SK-N-SH treated with all-trans-retinoic acid at 6 μM for 48 hours (cell line): ENCODE measurements around the gene TLL1.

Experiments used
- ATAC-seq: fragments of 200-7000 bp; cut with Tn5 transposase; 3 replicates; pipeline ENCODE4 v1.9.1; 2020; ENCODE audit warnings: mild to moderate bottlenecking, moderate library complexity
- ARNTL ChIP-seq: fragments of 450-650 bp; formaldehyde crosslinking; IDR thresholded peaks from 2 replicates; pipeline ENCODE4 v1.5.0; 2020; ENCODE audit warnings: low read depth, mild to moderate bottlenecking, moderate library complexity, borderline replicate concordance
- BACH2 ChIP-seq: fragments of 250-450 bp; sonication (Bioruptor Pico); IDR thresholded peaks from 2 replicates; pipeline ENCODE4 v1.9.0; 2021; ENCODE audit warnings: mild to moderate bottlenecking, borderline replicate concordance
- CSDC2 ChIP-seq: fragments of 250-450 bp; sonication (Bioruptor Pico); IDR thresholded peaks from 2 replicates; pipeline ENCODE4 v1.5.0; 2020; ENCODE audit warnings: mild to moderate bottlenecking, moderate library complexity
- ESRRG ChIP-seq: fragments of 250-450 bp; sonication (Bioruptor Pico); IDR thresholded peaks from 2 replicates; pipeline ENCODE4 v1.6.1; 2021; ENCODE audit warnings: mild to moderate bottlenecking
- GLIS3 ChIP-seq: fragments of 250-450 bp; sonication (Bioruptor Pico); IDR thresholded peaks from 2 replicates; pipeline ENCODE4 v1.5.0; 2020; ENCODE audit warnings: mild to moderate bottlenecking, moderate library complexity
- PPARA ChIP-seq: fragments of 250-450 bp; sonication (Bioruptor Pico); IDR thresholded peaks from 2 replicates; pipeline ENCODE4 v1.5.0; 2020; ENCODE audit warnings: mild to moderate bottlenecking, borderline replicate concordance
- RARB ChIP-seq: fragments of 250-450 bp; sonication (Bioruptor Pico); IDR thresholded peaks from 2 replicates; pipeline ENCODE4 v1.8.0; 2021; ENCODE audit warnings: mild to moderate bottlenecking, moderate library complexity
- SNAI2 ChIP-seq: fragments of 250-450 bp; sonication (Bioruptor Pico); IDR thresholded peaks from 2 replicates; pipeline ENCODE4 v1.5.0; 2020; ENCODE audit warnings: mild to moderate bottlenecking, moderate library complexity
- TCF4 ChIP-seq: fragments of 250-450 bp; sonication (Bioruptor Pico); IDR thresholded peaks from 2 replicates; pipeline ENCODE4 v1.8.0; 2021; ENCODE audit warnings: mild to moderate bottlenecking, moderate library complexity, borderline replicate concordance
- TOX ChIP-seq: fragments of 250-450 bp; sonication (Bioruptor Pico); IDR thresholded peaks from 2 replicates; pipeline ENCODE4 v1.8.0; 2021; ENCODE audit warnings: mild to moderate bottlenecking, moderate library complexity, borderline replicate concordance
- ZC3H10 ChIP-seq: fragments of 250-450 bp; sonication (Bioruptor Pico); IDR thresholded peaks from 2 replicates; pipeline ENCODE4 v1.5.1; 2021; ENCODE audit warnings: mild to moderate bottlenecking, moderate library complexity
- ZFP3 ChIP-seq: fragments of 250-450 bp; sonication (Bioruptor Pico); IDR thresholded peaks from 2 replicates; pipeline ENCODE4 v1.5.0; 2020; ENCODE audit warnings: mild to moderate bottlenecking, moderate library complexity
- ZFP30 ChIP-seq: fragments of 450-650 bp; formaldehyde crosslinking; IDR thresholded peaks from 2 replicates; pipeline ENCODE4 v1.5.0; 2022; ENCODE audit warnings: mild to moderate bottlenecking, moderate library complexity
- ZNF70 ChIP-seq: fragments of 450-650 bp; formaldehyde crosslinking; IDR thresholded peaks from 2 replicates; pipeline ENCODE4 v1.5.0; 2020; ENCODE audit warnings: mild to moderate bottlenecking, moderate library complexity
- ZNF8 ChIP-seq: fragments of 450-650 bp; formaldehyde crosslinking; IDR thresholded peaks from 2 replicates; pipeline ENCODE4 v1.5.0; 2020; ENCODE audit warnings: mild to moderate bottlenecking, moderate library complexity
- TF ChIP-seq, protein P1 (sequence below): fragments of 250-450 bp; sonication (Bioruptor Pico); IDR thresholded peaks from 2 replicates; pipeline ENCODE4 v1.8.0; 2021; ENCODE audit warnings: low read depth, mild to moderate bottlenecking, moderate library complexity, borderline replicate concordance
- TF ChIP-seq, protein P2 (sequence below): fragments of 250-450 bp; sonication (Bioruptor Pico); IDR thresholded peaks from 2 replicates; pipeline ENCODE4 v1.5.1; 2021; ENCODE audit warnings: mild to moderate bottlenecking, moderate library complexity
- TF ChIP-seq, protein P3 (sequence below): fragments of 250-450 bp; sonication (Bioruptor Pico); IDR thresholded peaks from 2 replicates; pipeline ENCODE4 v1.5.1; 2020; ENCODE audit warnings: low read depth, mild to moderate bottlenecking, moderate library complexity
- TF ChIP-seq, protein P4 (sequence below): fragments of 250-450 bp; sonication (Bioruptor Pico); IDR thresholded peaks from 2 replicates; pipeline ENCODE4 v1.8.0; 2020; ENCODE audit warnings: mild to moderate bottlenecking, moderate library complexity, borderline replicate concordance
- TF ChIP-seq, protein P5 (sequence below): fragments of 250-450 bp; sonication (Bioruptor Pico); IDR thresholded peaks from 2 replicates; pipeline ENCODE4 v1.5.0; 2020; ENCODE audit warnings: mild to moderate bottlenecking, moderate library complexity

The TLL1 gene

DNA sequence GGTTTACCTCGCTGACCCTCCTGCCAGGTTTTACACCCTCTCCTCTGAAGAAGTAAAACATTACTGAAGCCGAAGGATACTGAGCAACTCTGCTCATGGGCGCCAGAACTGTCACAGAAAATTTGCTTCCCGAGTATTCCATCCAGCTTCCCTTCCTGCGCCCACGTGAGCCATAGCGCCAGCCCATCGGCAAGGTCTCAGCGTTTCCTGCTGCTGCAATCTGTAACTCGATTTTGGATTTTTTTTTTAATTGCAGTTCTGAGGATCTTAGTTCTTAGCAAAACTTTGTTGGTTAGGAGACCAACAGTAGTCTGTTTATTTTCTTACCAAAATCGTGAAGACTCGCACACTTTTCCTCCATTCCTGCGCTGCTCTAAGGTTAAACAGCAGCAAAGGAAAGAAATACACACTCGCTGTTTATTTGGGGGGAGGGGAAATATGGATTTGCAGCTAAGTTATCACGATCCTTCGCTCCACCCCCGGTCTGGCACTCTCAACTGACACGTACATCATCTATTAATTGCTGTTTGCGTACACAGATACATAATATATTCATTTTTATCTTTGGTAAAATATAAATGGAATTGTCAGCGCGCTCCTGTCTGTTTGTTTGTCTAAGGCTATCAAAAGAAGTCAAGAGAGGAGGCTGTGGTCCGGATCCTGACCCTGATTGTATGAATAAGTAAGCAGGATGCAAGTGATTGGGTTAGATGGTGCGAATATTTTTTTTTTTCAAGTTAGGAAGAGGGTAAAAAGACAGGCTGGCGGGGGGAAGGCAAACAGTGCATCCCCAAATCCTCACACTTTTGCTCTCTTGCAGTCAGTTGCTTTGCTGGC, at the start of gene TLL1:
Gene TLL1 (plus strand): TSS at position 777 of the 837 bp plus-strand sequence. CDS start 668 bp downstream, outside the sequence.
- no peak for TF ChIP-seq ESRRG
- no peak for TF ChIP-seq ZNF70 (CRISPR knock-in tag)
- no peak for TF ChIP-seq TCF4 (CRISPR knock-in tag)
- TF ChIP-seq, protein P1, sequence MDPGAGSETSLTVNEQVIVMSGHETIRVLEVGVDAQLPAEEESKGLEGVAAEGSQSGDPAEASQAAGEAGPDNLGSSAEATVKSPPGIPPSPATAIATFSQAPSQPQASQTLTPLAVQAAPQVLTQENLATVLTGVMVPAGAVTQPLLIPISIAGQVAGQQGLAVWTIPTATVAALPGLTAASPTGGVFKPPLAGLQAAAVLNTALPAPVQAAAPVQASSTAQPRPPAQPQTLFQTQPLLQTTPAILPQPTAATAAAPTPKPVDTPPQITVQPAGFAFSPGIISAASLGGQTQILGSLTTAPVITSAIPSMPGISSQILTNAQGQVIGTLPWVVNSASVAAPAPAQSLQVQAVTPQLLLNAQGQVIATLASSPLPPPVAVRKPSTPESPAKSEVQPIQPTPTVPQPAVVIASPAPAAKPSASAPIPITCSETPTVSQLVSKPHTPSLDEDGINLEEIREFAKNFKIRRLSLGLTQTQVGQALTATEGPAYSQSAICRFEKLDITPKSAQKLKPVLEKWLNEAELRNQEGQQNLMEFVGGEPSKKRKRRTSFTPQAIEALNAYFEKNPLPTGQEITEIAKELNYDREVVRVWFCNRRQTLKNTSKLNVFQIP (CRISPR knock-in tag) = no peak
- TF ChIP-seq, protein P2, sequence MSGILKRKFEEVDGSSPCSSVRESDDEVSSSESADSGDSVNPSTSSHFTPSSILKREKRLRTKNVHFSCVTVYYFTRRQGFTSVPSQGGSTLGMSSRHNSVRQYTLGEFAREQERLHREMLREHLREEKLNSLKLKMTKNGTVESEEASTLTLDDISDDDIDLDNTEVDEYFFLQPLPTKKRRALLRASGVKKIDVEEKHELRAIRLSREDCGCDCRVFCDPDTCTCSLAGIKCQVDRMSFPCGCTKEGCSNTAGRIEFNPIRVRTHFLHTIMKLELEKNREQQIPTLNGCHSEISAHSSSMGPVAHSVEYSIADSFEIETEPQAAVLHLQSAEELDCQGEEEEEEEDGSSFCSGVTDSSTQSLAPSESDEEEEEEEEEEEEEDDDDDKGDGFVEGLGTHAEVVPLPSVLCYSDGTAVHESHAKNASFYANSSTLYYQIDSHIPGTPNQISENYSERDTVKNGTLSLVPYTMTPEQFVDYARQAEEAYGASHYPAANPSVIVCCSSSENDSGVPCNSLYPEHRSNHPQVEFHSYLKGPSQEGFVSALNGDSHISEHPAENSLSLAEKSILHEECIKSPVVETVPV (CRISPR knock-in tag) = no peak
- TF ChIP-seq ZFP3 = no peak
- no peak for TF ChIP-seq SNAI2 (CRISPR knock-in tag)
- ATAC-seq = peak; percentile 69

DNA sequence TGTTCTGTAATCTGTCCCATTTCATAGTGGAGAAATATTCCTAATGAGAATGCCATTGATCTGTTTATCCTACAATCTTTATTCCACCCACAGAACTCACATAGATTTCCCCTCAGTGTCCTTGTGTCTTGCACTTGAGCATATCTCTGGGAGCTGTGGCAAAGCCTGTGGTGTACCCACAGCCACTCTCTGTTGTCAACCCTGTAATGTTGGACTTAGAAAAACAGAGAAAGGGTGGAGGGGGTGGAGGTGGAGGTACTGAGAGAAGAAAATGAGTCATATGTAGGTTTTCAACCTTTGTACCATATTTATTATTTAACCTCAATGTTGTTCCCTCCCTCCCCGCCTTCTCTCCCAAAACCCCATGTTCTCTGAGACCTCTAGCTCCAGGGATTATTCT, 46.9 kb upstream of the TLL1 start:
- no peak for ATAC-seq
- no peak for TF ChIP-seq ARNTL (CRISPR knock-in tag)
- TF ChIP-seq ZNF8 (CRISPR knock-in tag) = no peak
- TF ChIP-seq, protein P3, sequence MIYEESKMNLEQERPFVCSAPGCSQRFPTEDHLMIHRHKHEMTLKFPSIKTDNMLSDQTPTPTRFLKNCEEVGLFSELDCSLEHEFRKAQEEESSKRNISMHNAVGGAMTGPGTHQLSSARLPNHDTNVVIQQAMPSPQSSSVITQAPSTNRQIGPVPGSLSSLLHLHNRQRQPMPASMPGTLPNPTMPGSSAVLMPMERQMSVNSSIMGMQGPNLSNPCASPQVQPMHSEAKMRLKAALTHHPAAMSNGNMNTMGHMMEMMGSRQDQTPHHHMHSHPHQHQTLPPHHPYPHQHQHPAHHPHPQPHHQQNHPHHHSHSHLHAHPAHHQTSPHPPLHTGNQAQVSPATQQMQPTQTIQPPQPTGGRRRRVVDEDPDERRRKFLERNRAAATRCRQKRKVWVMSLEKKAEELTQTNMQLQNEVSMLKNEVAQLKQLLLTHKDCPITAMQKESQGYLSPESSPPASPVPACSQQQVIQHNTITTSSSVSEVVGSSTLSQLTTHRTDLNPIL (CRISPR knock-in tag) = no peak
- TF ChIP-seq TOX = no peak
- no peak for TF ChIP-seq ZNF70 (CRISPR knock-in tag)
- no peak for TF ChIP-seq ESRRG
- no peak for TF ChIP-seq ZFP30 (CRISPR knock-in tag)
- TF ChIP-seq GLIS3 (CRISPR knock-in tag) = no peak
- TF ChIP-seq ZC3H10 = no peak
- TF ChIP-seq ZFP3 = no peak
- TF ChIP-seq RARB (CRISPR knock-in tag) = no peak
- no peak for TF ChIP-seq CSDC2
- TF ChIP-seq BACH2 = no peak
- TF ChIP-seq, protein P2 (CRISPR knock-in tag) = no peak
- TF ChIP-seq TCF4 (CRISPR knock-in tag) = no peak
- TF ChIP-seq, all 23 proteins: peak for 0

DNA sequence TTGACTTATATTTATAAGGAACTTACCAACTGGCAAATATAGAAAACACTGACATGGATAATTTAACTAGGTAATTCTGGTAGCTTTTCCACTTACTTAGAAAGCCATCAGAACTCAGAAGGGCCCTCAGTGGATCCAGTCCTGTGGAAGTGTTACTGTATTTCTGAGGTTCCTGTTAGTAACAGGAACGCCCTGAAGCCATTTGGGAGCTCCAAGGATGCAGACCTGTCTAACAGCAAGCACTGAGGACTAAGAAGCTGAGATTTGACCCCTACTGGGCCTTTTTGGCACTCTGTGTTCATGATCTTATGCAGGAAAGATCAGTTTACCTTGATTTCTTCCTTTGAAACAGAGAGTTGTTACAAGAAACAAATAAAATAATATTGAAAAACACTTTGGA, 46.0 kb upstream of the TLL1 start:
- TF ChIP-seq SNAI2 (CRISPR knock-in tag) (no peak), ZFP30 (CRISPR knock-in tag) (no peak), GLIS3 (CRISPR knock-in tag) (no peak), ZC3H10 (no peak), RARB (CRISPR knock-in tag) (no peak), ESRRG (no peak), PPARA (CRISPR knock-in tag) (no peak), BACH2 (no peak), ZNF70 (CRISPR knock-in tag) (no peak), ZFP3 (no peak)
- TF ChIP-seq, protein P4, sequence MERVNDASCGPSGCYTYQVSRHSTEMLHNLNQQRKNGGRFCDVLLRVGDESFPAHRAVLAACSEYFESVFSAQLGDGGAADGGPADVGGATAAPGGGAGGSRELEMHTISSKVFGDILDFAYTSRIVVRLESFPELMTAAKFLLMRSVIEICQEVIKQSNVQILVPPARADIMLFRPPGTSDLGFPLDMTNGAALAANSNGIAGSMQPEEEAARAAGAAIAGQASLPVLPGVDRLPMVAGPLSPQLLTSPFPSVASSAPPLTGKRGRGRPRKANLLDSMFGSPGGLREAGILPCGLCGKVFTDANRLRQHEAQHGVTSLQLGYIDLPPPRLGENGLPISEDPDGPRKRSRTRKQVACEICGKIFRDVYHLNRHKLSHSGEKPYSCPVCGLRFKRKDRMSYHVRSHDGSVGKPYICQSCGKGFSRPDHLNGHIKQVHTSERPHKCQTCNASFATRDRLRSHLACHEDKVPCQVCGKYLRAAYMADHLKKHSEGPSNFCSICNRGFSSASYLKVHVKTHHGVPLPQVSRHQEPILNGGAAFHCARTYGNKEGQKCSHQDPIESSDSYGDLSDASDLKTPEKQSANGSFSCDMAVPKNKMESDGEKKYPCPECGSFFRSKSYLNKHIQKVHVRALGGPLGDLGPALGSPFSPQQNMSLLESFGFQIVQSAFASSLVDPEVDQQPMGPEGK (CRISPR knock-in tag) = no peak
- TF ChIP-seq, protein P2 (CRISPR knock-in tag) = no peak
- TF ChIP-seq, protein P3 (CRISPR knock-in tag) = no peak
- TF ChIP-seq, protein P5, sequence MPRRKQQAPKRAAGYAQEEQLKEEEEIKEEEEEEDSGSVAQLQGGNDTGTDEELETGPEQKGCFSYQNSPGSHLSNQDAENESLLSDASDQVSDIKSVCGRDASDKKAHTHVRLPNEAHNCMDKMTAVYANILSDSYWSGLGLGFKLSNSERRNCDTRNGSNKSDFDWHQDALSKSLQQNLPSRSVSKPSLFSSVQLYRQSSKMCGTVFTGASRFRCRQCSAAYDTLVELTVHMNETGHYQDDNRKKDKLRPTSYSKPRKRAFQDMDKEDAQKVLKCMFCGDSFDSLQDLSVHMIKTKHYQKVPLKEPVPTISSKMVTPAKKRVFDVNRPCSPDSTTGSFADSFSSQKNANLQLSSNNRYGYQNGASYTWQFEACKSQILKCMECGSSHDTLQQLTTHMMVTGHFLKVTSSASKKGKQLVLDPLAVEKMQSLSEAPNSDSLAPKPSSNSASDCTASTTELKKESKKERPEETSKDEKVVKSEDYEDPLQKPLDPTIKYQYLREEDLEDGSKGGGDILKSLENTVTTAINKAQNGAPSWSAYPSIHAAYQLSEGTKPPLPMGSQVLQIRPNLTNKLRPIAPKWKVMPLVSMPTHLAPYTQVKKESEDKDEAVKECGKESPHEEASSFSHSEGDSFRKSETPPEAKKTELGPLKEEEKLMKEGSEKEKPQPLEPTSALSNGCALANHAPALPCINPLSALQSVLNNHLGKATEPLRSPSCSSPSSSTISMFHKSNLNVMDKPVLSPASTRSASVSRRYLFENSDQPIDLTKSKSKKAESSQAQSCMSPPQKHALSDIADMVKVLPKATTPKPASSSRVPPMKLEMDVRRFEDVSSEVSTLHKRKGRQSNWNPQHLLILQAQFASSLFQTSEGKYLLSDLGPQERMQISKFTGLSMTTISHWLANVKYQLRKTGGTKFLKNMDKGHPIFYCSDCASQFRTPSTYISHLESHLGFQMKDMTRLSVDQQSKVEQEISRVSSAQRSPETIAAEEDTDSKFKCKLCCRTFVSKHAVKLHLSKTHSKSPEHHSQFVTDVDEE = no peak
- no peak for ATAC-seq
